Measurements from ENCODE around the gene CD59.

DNA sequence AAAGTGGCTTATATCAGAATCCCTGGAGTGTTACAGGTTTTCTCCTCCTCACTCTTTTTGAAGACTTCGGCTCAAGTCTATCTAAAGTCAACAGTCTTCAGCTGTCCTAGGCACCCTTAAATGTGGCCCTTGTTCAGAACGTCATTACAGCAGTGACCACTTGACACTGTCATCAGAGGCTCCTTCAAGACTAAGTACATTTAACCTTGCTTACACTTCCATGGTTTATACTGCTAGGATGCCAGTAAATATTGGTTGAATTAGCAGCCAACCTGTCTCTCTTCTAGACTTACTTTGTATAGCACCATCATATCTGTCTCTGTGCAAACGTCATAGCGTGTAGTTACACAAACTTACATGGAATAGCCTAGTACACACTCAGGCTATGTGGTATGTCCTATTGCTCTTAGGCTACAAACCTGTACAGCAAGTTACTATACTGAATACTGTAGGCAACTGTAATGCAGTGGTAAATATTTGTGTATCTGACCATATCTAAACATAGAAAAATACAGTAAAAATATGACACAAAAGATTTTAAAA is 22.3 kb downstream of the CD59 start:
- TF ChIP-seq POLR2AphosphoS5 (IDR thresholded peaks at IDR 0.05; ENCODE audit: low read depth, low read length) (no peak), POLR2A (IDR thresholded peaks at IDR 0.05; ENCODE audit: low read depth, low read length) (no peak), TAF1 (IDR thresholded peaks at IDR 0.05; ENCODE audit: borderline replicate concordance, low read depth, low read length) (no peak)
